NCI-H524 (cell line): ENCODE results near the gene TRMT44.
A peak's percentile ranks its signal among the peaks of the same experiment; 100 is the strongest.
"Not testable (repeated sequence)": the region's sequence is repeated elsewhere in the genome, so short reads cannot be mapped to it uniquely, and the experiment has no call there.

Experiments used
- DNase-seq, 2 experiments: peaks; one replicate each; lab custom pipeline; 2025; lab: John Stamatoyannopoulos, UW

Gene TRMT44

DNA sequence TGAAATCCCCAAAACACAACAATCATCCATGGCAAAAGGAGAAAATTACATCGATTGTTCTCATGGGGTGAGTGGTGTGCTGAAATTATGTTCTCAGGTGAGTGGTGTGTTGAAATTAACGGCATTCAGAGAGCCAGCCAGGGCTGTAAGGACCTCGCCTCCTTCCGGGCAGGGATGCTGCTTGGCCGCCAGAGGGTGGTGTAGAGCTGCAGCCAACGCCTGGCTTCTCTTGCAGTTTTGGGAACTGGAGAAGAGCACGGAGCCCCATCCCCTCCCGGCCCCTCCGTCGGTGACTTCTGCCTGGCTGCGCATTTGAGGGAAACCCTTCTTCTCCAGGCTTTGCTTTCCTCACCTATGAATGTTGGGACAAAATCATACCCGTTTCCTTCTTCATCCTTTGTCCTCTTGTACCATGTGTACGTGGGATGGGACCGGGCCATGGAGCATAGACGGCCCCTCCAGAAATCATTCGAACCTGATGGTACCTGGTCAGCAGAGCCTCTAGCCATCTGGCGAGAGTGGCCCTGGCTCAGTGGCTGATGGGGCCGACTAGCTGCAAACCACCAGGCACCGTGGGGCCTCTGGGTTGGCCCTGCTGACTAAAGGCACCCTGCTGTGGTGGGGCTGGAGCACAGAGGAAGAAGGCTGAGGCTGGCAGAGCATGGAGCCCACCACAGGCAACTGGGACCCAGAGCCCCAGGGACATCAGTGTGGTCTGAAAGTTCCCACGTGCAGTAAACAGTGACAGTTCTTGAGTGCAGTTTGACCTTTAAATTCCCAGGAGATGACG, 28.4 kb downstream of the TRMT44 start:
- DNase-seq: peak in 1 of 2 experiments; percentile 55

DNA sequence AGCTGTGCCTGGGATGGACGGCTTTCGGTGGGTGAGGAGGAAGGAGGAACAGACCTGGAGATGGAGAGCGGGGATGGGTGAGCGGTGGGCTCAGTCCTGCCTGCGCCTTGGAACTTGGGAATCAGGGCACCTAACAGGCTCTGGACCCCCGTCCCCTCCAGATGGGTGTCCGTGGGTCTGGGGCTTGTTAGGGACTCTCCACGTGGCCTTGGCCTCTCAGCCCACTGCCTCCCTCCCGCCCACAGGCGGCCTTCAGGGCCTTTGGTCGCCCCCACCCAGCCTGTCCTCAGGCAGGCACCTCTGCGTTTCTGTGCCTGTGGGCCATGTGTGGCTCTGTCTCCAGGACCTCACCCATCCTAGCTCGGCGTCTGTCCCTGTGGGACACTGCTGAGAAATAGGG, 29.0 kb downstream of the TRMT44 start:
- no peak for DNase-seq

GRCh38 chr4:8470451-8471024, 30.0 kb downstream of the TRMT44 start:
- DNase-seq: no peak

- no peak for DNase-seq
These were observed 30.8 kb downstream of the TRMT44 start for GRCh38 chr4:8471211-8471875.

GRCh38 chr4:8472158-8472688, 31.6 kb downstream of the TRMT44 start:
- DNase-seq: no peak

- DNase-seq: no peak
These were observed 32.2 kb downstream of the TRMT44 start for GRCh38 chr4:8472689-8473197.

DNA sequence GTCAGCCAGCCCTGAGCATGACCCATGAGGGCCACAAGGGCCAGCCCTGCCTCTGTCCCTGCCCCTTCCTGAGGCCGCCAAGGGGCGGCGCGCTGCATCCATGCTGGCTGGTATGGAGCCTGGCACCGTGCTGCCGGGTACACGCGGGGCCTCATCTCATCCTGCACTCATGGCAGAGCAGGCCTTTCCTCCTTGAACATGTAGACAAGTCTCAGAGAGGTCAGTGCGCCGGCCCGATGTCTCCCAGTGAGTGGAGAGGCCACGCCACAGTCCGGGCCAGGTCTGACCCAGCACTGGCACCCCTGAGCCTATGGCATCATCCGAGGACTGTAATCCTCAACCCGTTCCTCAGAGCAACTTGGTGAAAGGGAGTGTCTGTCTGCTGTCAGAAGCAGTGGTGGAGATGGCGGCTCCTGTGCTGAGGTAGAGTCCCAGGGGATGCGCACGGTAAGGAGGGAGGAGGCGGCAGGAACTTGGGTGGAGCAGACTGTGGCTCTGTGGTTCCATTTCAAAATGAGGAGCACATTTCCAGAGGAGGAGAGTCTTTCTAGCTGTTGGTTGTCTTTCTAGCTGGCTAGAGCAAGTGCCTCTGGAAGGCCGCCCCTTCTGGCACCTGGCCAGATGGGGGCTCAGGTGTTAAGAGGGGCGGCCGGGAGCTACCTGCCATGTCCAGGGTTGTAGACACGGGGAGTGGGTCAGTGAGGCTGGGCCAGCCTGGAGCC, 32.8 kb downstream of the TRMT44 start:
- DNase-seq: no peak

- DNase-seq: no peak
These were observed 33.5 kb downstream of the TRMT44 start for GRCh38 chr4:8473920-8474590.

DNA sequence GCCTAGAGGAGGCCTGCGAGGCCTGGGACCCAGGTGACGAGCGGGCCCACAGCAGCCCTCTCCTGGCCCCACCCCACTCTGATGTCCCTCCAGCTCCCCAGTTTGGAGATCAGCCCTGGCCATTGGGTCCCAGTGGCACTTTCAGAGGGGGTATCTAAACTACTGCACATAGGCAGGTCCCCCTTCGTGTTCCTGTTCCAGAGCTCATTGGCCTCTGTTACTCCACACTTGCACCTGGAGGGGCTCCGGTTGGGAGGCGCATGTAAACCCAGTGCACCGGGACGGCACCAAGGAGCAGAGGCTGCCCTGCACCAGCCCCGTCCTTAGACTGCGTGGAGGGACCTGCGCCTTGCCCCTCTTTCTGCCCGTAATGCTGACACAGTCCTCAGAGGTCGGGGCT, 34.3 kb downstream of the TRMT44 start:
- DNase-seq: no peak

DNA sequence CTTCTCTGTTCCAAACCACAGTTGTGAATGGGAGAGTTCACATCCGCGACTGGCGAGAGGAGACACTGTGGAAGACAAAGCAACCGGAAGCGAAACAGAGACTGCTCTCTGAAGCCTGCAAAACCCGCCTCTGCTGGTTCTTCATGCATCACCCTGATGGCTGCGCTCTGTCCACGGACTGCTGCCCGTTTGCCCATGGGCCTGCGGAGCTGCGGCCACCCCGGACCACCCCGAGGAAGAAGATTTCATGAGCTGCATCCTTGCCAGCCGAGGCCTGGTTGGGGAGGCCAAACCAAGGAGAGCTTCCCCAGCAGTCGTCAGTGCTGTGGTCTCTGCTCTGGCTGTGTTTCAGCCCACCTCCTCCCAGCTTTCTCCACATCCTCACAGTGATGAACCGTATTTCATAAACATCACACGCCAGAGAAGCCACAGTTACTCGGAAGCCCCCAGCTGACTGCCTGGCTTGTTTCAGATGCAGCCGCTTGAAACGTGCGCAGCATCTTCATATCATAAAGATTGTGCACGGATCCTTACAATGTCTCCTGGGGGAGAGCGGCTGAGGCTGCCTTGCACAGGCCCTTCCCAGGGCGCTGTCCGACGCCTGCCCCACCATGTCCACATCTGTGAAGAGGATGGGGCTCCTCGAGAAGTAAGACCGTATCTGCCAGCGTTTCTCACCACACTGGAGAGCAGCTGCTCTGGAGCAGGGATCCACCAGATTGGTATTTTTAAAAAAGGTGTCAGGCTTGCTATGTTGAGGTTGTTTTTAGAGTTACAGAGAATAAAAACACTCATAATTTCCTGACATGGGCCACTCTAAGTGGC, 35.4 kb downstream of the TRMT44 start:
- DNase-seq: no peak

GRCh38 chr4:8477095-8477635, 36.6 kb downstream of the TRMT44 start:
- no peak for DNase-seq

DNA sequence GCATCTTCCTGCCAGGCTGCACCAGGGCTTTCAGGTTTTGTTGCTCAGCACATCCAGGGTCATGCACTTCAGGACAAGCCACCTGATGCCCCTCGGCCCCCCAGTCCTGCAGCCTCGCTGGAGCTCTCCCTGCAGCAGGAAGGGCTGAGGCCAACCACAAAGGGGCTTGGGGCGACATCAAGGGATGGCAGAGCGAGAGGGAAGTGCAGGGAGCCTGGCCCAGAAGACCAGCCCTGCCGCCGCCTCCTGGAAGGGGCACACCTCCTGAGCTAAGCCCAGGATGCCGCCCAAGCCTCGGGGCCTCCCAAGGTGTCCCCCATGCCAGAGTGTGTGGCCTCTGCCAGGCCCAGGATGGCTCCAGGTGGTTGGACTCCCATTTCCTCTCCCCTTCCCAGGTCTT, 37.1 kb downstream of the TRMT44 start:
- no peak for DNase-seq

- no peak for DNase-seq
These were observed 37.8 kb downstream of the TRMT44 start for GRCh38 chr4:8478371-8478770.

DNA sequence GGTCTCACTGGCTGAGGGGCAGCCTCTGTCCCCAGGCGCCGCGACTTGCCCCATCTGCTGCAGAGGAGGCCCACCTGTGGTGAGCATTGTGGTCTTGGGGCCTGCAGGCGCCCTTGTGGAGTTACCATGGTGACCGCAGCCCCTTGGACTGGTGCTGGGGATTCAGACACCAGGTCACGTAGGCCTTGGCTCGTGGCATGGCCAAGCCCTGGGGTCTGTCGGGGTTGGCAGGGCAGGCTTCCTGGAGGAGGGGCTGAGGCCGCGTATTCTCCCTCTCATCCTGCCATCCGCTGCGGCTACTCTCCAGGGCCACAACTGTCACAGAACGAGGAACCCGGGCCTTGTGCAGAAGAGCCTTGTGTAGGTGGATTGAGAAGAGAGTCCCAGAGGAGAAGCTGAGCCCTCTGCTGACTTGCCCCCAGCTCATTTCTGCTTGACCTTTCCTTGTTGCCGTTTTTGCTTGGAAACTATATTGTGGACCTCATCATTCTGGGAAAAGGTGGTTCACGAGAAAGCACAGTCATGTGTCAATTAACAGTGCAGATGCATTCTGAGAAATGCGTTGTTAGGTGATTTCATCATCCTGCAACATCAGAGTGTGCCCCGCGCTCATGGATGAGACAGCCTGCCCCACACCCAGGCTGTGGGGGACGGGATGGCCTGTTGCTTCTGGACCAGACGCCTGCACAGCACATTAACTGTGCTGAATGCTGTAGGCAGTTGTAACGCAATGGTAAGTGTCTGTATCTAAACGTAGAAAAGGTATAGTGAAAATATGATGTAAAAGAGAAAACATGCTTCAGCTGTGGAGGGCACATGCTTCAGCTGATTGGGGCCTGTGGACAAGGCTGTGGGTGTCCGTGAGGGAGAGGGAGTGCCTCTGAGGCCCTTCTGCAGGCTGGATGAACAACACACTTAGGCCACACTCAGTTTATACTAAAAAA, 38.5 kb downstream of the TRMT44 start:
- no peak for DNase-seq

GRCh38 chr4:8480221-8480620, 39.6 kb downstream of the TRMT44 start:
- DNase-seq: no peak

GRCh38 chr4:8486643-8487042, 46.1 kb downstream of the TRMT44 start:
- DNase-seq: peak; percentile 25 to 78

- DNase-seq: no peak
These were observed 48.3 kb downstream of the TRMT44 start for GRCh38 chr4:8488791-8489369.

DNA sequence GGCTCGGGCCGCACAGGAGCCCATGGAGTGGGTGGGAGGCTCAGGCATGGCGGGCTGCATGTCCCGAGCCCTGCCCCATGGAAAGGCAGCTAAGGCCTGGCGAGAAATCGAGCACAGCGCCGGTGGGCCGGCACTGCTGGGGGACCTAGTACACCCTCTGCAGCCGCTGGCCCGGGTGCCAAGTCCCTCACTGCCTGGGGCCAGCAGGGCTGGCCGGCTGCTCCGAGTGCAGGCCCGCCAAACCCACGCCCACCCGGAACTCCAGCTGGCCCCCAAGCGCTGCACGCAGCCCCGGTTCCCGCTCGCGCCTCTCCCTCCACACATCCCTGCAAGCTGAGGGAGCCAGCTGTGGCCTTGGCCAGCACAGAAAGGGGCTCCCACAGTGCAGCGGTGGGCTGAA, 50.9 kb downstream of the TRMT44 start:
- DNase-seq: not testable (repeated sequence)

DNA sequence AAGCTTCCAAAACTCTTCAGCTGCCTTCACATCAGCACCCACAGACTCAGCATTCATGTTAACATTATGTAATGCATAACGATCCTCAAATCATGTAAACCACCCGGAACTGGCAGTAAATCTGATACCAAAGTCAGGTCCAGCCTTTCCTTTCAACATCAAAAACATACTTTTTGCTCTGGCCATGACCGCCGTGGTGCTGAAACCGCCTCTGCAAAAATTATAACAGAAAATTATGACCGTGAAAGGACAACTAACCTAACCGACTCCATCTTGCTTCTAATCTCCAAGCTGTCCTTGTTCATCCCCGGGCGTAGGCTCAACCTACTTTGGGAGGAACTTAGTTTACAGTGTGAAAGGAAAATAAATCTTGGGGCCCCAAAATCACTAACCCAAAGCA, 51.6 kb downstream of the TRMT44 start:
- no peak for DNase-seq
